GM19372 (cell line): Measurements from ENCODE around the gene MAST4.

Experiments
- ATAC-seq: cut with Tn5 transposase; IDR thresholded peaks from one replicate; pipeline ENCODE4 v1.9.1; 2021; ENCODE audit warnings: mild to moderate bottlenecking, low read depth, moderate library complexity; ENCODE audit not compliant: unreplicated experiment

MAST4 gene

GRCh38 chr5:66894480-66895240 lies 298.5 kb downstream of the MAST4 start:
- no peak for ATAC-seq

GRCh38 chr5:66896171-66896570 lies 300.0 kb downstream of the MAST4 start:
- no peak for ATAC-seq

GRCh38 chr5:66897356-66897755 lies 301.2 kb downstream of the MAST4 start:
- ATAC-seq: no peak

- ATAC-seq: no peak
These were observed 302.2 kb downstream of the MAST4 start for GRCh38 chr5:66898241-66898995.

- no peak for ATAC-seq
These were observed 307.0 kb downstream of the MAST4 start for GRCh38 chr5:66903218-66903617.

- ATAC-seq: no peak
These were observed 307.5 kb downstream of the MAST4 start for GRCh38 chr5:66903709-66904108.

GRCh38 chr5:66904189-66904588 lies 308.0 kb downstream of the MAST4 start:
- ATAC-seq: no peak

- ATAC-seq: no peak
These were observed 309.8 kb downstream of the MAST4 start for GRCh38 chr5:66906021-66906420.

GRCh38 chr5:66908230-66908629 lies 312.0 kb downstream of the MAST4 start:
- no peak for ATAC-seq

- no peak for ATAC-seq
These were observed 313.2 kb downstream of the MAST4 start for GRCh38 chr5:66909364-66909763.

GRCh38 chr5:66912787-66913186 lies 316.6 kb downstream of the MAST4 start:
- ATAC-seq: no peak

GRCh38 chr5:66915531-66915930 lies 319.3 kb downstream of the MAST4 start:
- no peak for ATAC-seq

- ATAC-seq: no peak
These were observed 326.7 kb downstream of the MAST4 start for GRCh38 chr5:66922881-66923280.

- ATAC-seq: no peak
These were observed 327.3 kb downstream of the MAST4 start for GRCh38 chr5:66923457-66923856.

- ATAC-seq: no peak
These were observed 327.7 kb downstream of the MAST4 start for GRCh38 chr5:66923922-66924321.

- no peak for ATAC-seq
These were observed 330.9 kb downstream of the MAST4 start for GRCh38 chr5:66927140-66927539.

GRCh38 chr5:66929281-66929680 lies 333.1 kb downstream of the MAST4 start:
- no peak for ATAC-seq

GRCh38 chr5:66929995-66930394 lies 333.8 kb downstream of the MAST4 start:
- no peak for ATAC-seq

GRCh38 chr5:66931651-66932050 lies 335.5 kb downstream of the MAST4 start:
- no peak for ATAC-seq

GRCh38 chr5:66932457-66932856 lies 336.3 kb downstream of the MAST4 start:
- no peak for ATAC-seq

GRCh38 chr5:66933066-66933465 lies 336.9 kb downstream of the MAST4 start:
- no peak for ATAC-seq

- no peak for ATAC-seq
These were observed 342.9 kb downstream of the MAST4 start for GRCh38 chr5:66939094-66939493.
